ENCODE measurements around the gene AHDC1. TPM values are rescaled to one million over a fixed set of nuclear protein-coding genes. Genes with fewer than 3 reads are reported as not detected.
A peak's percentile ranks its signal among the peaks of the same experiment; 100 is the strongest.

AHDC1 gene
- total and polyA plus RNA-seq, 7 donors = 6.4 to 65.2 (median 35.9) TPM

GRCh38 chr1:27635396-27636142, 31.6 kb upstream of the AHDC1 start:
- Histone ChIP-seq H3K9me3 (no peaks in the 10 kb centered on the region), H3K36me3 (ENCODE audit: insufficient read depth in 1 of 2, low read depth in 1 of 2) (no peaks in the 10 kb centered on the region), H3K4me1 (peaks cover 5% of the 10 kb centered on the region), H3K27ac (no peak overlapping the region), H3K4me3 (no peak overlapping the region), H3K27me3 (ENCODE audit: insufficient read depth in 3 of 3, low read length in 2 of 3) (peaks cover 0 to 15% (median 7%) of the 10 kb centered on the region in 3 donors)
- DNase-seq = peak in 1 of 2 donors; percentile 23
- no peak for TF ChIP-seq CTCF (IDR thresholded peaks at IDR 0.05)
- WGBS, 3 donors = 82 to 86% (median 85%) methylated on average over 11 of the region's 11 CpGs
- intact Hi-C loops (cut with DNase I) = no loop called here
- ATAC-seq = no peak

- no peaks in the 10 kb centered on the region for H3K36me3 ChIP-seq (ENCODE audit: insufficient read depth in 1 of 2, low read depth in 1 of 2)
- peaks cover 0 to 15% (median 7%) of the 10 kb centered on the region in 3 donors for H3K27me3 ChIP-seq (ENCODE audit: insufficient read depth in 3 of 3, low read length in 2 of 3)
- no peak for TF ChIP-seq CTCF (IDR thresholded peaks at IDR 0.05)
- DNase-seq = no peak
- peak within 1 kb of the TSS; percentile 41 for H3K27ac ChIP-seq
- peaks cover 5% of the 10 kb centered on the region for H3K4me1 ChIP-seq
- peak within 1 kb of the TSS; percentile 60 for H3K4me3 ChIP-seq
- ATAC-seq = peak in 1 of 4 donors; percentile 40
- intact Hi-C loops (cut with DNase I) = no loop called here
- no peaks in the 10 kb centered on the region for H3K9me3 ChIP-seq
- WGBS, 3 donors = 31 to 43% (median 33%) methylated on average over 22 to 28 of the region's 28 CpGs
These were observed 31.0 kb upstream of the AHDC1 start, which contains the start of gene FGR for GRCh38 chr1:27634985-27635367. Gene FGR (minus strand): TSS chr1:27635185. CDS start chr1:27623916, 11,269 bp downstream.

GRCh38 chr1:27634177-27634984, 30.4 kb upstream of the AHDC1 start:
- TF ChIP-seq CTCF (IDR thresholded peaks at IDR 0.05) = no peak
- H3K9me3 ChIP-seq = no peaks in the 10 kb centered on the region
- H3K36me3 ChIP-seq (ENCODE audit: insufficient read depth in 1 of 2, low read depth in 1 of 2) = no peaks in the 10 kb centered on the region
- peak; percentile 58 to 74 for DNase-seq
- H3K4me3 ChIP-seq = peak overlapping the region; percentile 60
- intact Hi-C loops (cut with DNase I) = no loop called here
- ATAC-seq = peak; percentile 39 to 62 (median 46)
- H3K4me1 ChIP-seq = peaks cover 6% of the 10 kb centered on the region
- WGBS, 3 donors = 6 to 10% (median 8%) methylated on average over 30 to 63 of the region's 63 CpGs
- H3K27ac ChIP-seq = peak overlapping the region; percentile 41
- peaks cover 0 to 15% (median 7%) of the 10 kb centered on the region in 3 donors for H3K27me3 ChIP-seq (ENCODE audit: insufficient read depth in 3 of 3, low read length in 2 of 3)

GRCh38 chr1:27633640-27634176, 29.8 kb upstream of the AHDC1 start:
- H3K27ac ChIP-seq = peak overlapping the region; percentile 41
- no peaks in the 10 kb centered on the region for H3K36me3 ChIP-seq (ENCODE audit: insufficient read depth in 1 of 2, low read depth in 1 of 2)
- no peak for DNase-seq
- intact Hi-C loops (cut with DNase I) = no loop called here
- no peak for TF ChIP-seq CTCF (IDR thresholded peaks at IDR 0.05)
- H3K4me3 ChIP-seq = peak overlapping the region; percentile 60
- WGBS, 3 donors = 29 to 40% (median 30%) methylated on average over 14 to 17 of the region's 17 CpGs
- no peak for ATAC-seq
- peaks cover 0 to 15% (median 7%) of the 10 kb centered on the region in 3 donors for H3K27me3 ChIP-seq (ENCODE audit: insufficient read depth in 3 of 3, low read length in 2 of 3)
- H3K9me3 ChIP-seq = no peaks in the 10 kb centered on the region
- peaks cover 8% of the 10 kb centered on the region for H3K4me1 ChIP-seq
